SKM-1 (cell line): ENCODE data around the gene TANK.
"Not testable (repeated sequence)": the region's sequence is repeated elsewhere in the genome, so short reads cannot be mapped to it uniquely, and the experiment has no call there.

ENCODE experiments used
- DNase-seq: peaks from one replicate; lab custom pipeline; 2025; ENCODE audit not compliant: unreplicated experiment; lab: John Stamatoyannopoulos, UW

TANK gene

GRCh38 chr2:161257123-161257952, 97.1 kb downstream of the TANK start:
- no peak for DNase-seq

DNA sequence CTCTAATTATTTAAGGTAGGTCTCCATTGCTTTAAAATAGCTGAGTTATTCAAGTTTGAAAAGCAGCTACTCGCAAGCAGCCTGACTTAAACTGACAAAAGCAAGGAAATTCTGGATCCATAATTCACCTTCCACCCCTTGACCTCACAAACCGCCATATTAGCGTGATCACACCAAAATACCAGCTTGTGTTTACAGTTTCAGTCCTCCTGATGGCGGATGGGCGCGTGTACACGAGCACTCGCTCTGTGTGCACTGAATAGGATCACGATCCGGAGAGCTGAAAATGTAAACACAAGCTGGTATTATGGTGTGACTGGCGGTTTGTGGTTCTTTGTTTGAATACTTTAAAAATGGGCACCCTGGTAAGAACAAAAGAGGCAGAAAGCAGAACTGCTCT, 105.6 kb downstream of the TANK start:
- no peak for DNase-seq

GRCh38 chr2:161269111-161269510, 108.9 kb downstream of the TANK start:
- DNase-seq = no peak

DNA sequence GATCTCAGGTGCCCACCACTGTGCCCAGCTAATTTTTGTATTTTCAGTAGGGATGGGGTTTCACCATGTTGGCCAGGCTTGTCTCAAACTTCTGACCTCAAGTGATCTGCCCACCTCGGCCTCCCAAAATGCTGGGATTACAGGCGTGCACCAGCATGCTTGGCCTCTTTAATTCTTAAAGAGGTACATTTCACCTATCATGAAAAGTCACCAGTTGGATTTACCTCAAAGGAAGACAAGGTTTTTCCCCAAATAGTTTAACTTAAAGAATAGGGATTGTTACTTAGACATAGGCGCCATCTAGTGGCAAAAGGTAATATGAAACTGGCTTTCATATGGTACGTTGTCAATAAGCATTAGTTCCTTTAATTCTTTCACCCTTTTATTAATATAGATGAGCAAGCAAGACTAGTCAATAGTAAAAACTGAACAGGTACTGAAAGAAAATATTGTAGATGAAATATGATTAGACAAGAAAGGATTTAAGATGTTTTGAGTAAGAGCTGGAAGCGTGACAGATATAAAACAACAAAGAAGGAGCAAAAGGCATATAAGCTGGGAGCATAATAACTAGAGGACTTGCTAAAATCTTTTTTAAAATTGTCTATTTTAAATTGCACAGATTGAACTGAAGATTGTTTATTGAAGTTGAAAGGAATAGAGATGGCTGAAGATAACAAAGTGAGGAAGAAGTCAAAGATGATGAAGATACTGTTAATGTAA, 113.0 kb downstream of the TANK start:
- peak; percentile 37 for DNase-seq

DNA sequence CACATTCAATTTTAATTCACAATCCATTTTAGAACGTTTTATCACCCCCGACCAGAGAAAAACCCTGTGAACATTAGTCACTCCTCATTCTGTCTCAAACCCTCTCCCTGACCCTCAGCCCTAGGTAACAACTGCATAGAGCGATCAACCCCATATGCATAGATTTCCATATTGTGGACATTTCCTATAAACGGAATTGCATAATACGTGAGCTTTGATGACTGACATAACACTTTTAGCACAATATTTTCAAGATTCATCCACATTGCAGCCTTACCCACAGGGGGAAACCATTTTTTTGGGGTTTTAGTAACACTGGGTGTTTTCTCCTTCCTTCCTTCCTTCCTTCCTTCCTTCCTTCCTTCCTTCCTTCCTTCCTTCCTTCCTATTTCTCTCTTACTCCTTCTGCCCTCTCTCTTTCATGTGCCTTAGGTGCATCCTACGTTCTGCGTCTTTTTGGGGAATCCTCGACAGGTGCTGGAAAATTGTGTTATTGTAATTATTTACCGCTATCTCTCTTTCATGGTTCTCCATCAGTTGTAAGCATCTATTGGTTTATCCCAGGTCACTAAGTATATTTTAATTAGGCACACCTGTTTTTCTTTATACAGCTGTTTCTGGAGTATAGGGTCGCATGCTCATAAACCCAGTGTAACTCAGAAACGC, 118.5 kb downstream of the TANK start:
- DNase-seq = not testable (repeated sequence)

- not testable (repeated sequence) for DNase-seq
Measured at GRCh38 chr2:161279230-161279815, 119.1 kb downstream of the TANK start.

GRCh38 chr2:161280906-161281323, 120.7 kb downstream of the TANK start:
- DNase-seq = not testable (repeated sequence)

DNA sequence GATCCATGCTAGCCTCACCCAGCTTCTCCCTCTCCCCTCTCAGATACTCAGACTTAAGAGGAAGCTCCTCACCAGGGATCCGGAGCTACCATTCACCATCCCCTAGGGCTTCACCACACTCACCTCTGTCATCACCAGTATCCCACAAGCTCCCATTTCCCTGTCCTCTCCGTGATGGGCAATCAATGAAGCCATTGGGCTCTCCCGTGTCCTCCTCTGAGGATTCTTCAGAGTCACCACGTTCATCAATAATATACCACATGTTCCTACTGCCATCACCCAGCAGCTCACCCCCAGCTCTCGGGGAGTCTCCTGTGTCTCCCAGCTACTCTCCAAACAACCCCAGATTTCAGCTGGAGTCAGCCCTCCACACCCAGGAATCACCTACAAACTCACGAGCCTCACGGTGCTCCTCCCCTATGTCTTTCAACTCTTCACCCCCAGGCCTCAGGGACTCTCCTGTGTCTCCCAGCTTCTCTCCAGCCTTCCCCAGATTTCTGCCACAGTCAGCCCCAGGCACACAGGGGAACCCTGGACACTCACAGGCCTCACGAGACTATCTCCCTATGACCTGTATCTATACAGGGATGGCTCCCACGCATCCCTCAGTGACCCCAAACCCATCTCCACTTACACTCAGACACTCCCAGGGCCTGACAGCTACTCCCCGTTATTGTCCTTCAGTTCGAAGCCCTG, 121.5 kb downstream of the TANK start:
- DNase-seq = not testable (repeated sequence)

DNA sequence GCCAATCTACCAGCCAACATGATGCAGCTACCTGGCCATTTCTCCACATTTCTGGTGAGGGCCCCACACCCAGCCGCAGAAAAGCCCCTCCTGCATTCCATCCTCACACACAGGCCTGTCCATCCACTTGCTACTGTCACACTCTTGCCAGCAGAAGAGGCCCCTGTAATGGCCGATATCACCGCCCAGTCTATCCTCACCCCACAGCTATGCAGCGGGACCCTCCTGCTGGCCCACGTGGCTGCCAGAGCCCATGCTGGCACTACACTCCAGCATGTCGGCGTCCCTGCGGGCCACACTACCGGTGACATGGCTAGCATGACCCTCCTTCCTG, 122.0 kb downstream of the TANK start:
- not testable (repeated sequence) for DNase-seq

GRCh38 chr2:161283926-161284325, 123.7 kb downstream of the TANK start:
- DNase-seq = no peak
